Measurements from ENCODE around the gene TNFRSF9. TPM values are rescaled to one million over a fixed set of nuclear protein-coding genes. Genes with fewer than 3 reads are reported as not detected.

TNFRSF9 gene
- total and polyA plus RNA-seq, 9 of the 15 experiments (the other 6 are each of a cell fraction or from before 2014, with no cell fraction given), result 0.04 to 0.29 (median 0.08) TPM; not detected in 1

- no peak for TF ChIP-seq GMEB1 (CRISPR knock-in tag; IDR thresholded peaks at IDR 0.05)
- no peak for TF ChIP-seq THRB (CRISPR knock-in tag; conservative IDR thresholded peaks at IDR 0.05)
- TF ChIP-seq PREB (CRISPR knock-in tag; IDR thresholded peaks at IDR 0.05), result no peak
- TF ChIP-seq ETV6 (IDR thresholded peaks at IDR 0.05; ENCODE audit: borderline replicate concordance in 1 of 2, low read depth in 2 of 2, low read length in 1 of 2), result no peak
- TF ChIP-seq ETV6 (CRISPR knock-in tag; IDR thresholded peaks at IDR 0.05; ENCODE audit: borderline replicate concordance), result no peak
- no peak for TF ChIP-seq BACH1 (tag; IDR thresholded peaks at IDR 0.05)
- no peak for TF ChIP-seq SRSF1 (IDR thresholded peaks at IDR 0.05; ENCODE audit: low read depth, low read length)
- TF ChIP-seq ATF1 (CRISPR knock-in tag; IDR thresholded peaks at IDR 0.05), result no peak
- no peak for TF ChIP-seq ATF1 (tag; IDR thresholded peaks at IDR 0.05)
- TF ChIP-seq ZFP30 (CRISPR knock-in tag; IDR thresholded peaks at IDR 0.05; ENCODE audit: borderline replicate concordance), result no peak
- no peak for TF ChIP-seq GATAD2A (IDR thresholded peaks at IDR 0.05)
- no peak for TF ChIP-seq MCM3 (IDR thresholded peaks at IDR 0.05)
- TF ChIP-seq SMAD3 (CRISPR knock-in tag; conservative IDR thresholded peaks at IDR 0.05), result no peak
- peak; percentile 47; the same call in 1 of the 2 replicates for TF ChIP-seq BCOR (IDR thresholded peaks at IDR 0.05)
- TF ChIP-seq MAFK (IDR thresholded peaks at IDR 0.05; ENCODE audit: low read length), result 0 out of 2 replicates have a peak, but pooled peaks have one; percentile 2
- TF ChIP-seq BHLHE40 (IDR thresholded peaks at IDR 0.05; ENCODE audit: low read length), result peak; percentile 33; the same call in 1 of the 2 replicates
- peak; percentile 94 for TF ChIP-seq TCF7 (IDR thresholded peaks at IDR 0.05; ENCODE audit: borderline replicate concordance)
- peak; percentile 66; the same call in 1 of the 2 replicates for TF ChIP-seq NBN (IDR thresholded peaks at IDR 0.05; ENCODE audit: low read depth)
- peak; percentile 34 for TF ChIP-seq ZFP36 (IDR thresholded peaks at IDR 0.05; ENCODE audit: low read depth, low read length, partially characterized antibody)
- no peak for TF ChIP-seq PHTF2 (CRISPR knock-in tag; IDR thresholded peaks at IDR 0.05)
- TF ChIP-seq NKRF (IDR thresholded peaks at IDR 0.05; ENCODE audit: borderline replicate concordance), result no peak
- no peak for TF ChIP-seq ID3 (CRISPR knock-in tag; IDR thresholded peaks at IDR 0.05)
- TF ChIP-seq ID3 (tag; IDR thresholded peaks at IDR 0.05), result no peak
- TF ChIP-seq TOE1 (IDR thresholded peaks at IDR 0.05; ENCODE audit: borderline replicate concordance), result peak; percentile 46; the same call in 1 of the 2 replicates
- TF ChIP-seq TOE1 (CRISPR knock-in tag; IDR thresholded peaks at IDR 0.05; ENCODE audit: borderline replicate concordance, low read depth), result no peak
Measured at GRCh38 chr1:7902478-7903085, 38.1 kb downstream of the TNFRSF9 start (continued).

Measured in K562 (cell line).